ENCODE data around the gene SERTAD3. TPM values are rescaled to one million over a fixed set of nuclear protein-coding genes. Genes with fewer than 3 reads are reported as not detected.

Gene SERTAD3
- total RNA-seq, 1 donor from 2014 or later, result 25.8 TPM

GRCh38 chr19:40425450-40426287, 18.5 kb downstream of the SERTAD3 start, which contains the start of gene SERTAD1:
Gene SERTAD1, minus strand, starts transcription at chr19:40425992. Its CDS starts 2,446 bp downstream, at chr19:40423546.
- TF ChIP-seq CTCF (conservative IDR thresholded peaks at IDR 0.05), result peak; percentile 92
- H3K9me3 Mint-ChIP-seq, result no peaks in the 10 kb centered on the region
- peak within 1 kb of the TSS; percentile 96 for H3K4me3 Mint-ChIP-seq
- peak; percentile 99 for DNase-seq (ENCODE audit: low read depth, low spot score)
- H3K4me1 Mint-ChIP-seq, result peaks cover 29% of the 10 kb centered on the region
- peak within 1 kb of the TSS; percentile 97 for H3K27ac Mint-ChIP-seq (ENCODE audit: unreplicated experiment)
- H3K27me3 Mint-ChIP-seq (ENCODE audit: low read depth), result no peaks in the 10 kb centered on the region
- H3K36me3 Mint-ChIP-seq (ENCODE audit: low read depth), result no peaks in the 10 kb centered on the region

GRCh38 chr19:40424637-40425449, 19.3 kb downstream of the SERTAD3 start:
- H3K4me1 Mint-ChIP-seq, result peaks cover 32% of the 10 kb centered on the region
- no peak for DNase-seq (ENCODE audit: low read depth, low spot score)
- no peak for TF ChIP-seq CTCF (conservative IDR thresholded peaks at IDR 0.05)
- no peaks in the 10 kb centered on the region for H3K36me3 Mint-ChIP-seq (ENCODE audit: low read depth)
- H3K27me3 Mint-ChIP-seq (ENCODE audit: low read depth), result no peaks in the 10 kb centered on the region
- H3K4me3 Mint-ChIP-seq, result peak overlapping the region; percentile 96
- no peaks in the 10 kb centered on the region for H3K9me3 Mint-ChIP-seq
- peak overlapping the region; percentile 97 for H3K27ac Mint-ChIP-seq (ENCODE audit: unreplicated experiment)

- no peak overlapping the region for H3K27ac Mint-ChIP-seq (ENCODE audit: unreplicated experiment)
- no peak overlapping the region for H3K4me3 Mint-ChIP-seq
- H3K4me1 Mint-ChIP-seq, result peaks cover 36% of the 10 kb centered on the region
These were observed 20.2 kb downstream of the SERTAD3 start for GRCh38 chr19:40423938-40424337.

GRCh38 chr19:40422748-40423566, 21.2 kb downstream of the SERTAD3 start:
- no peaks in the 10 kb centered on the region for H3K9me3 Mint-ChIP-seq
- no peaks in the 10 kb centered on the region for H3K27me3 Mint-ChIP-seq (ENCODE audit: low read depth)
- TF ChIP-seq CTCF (conservative IDR thresholded peaks at IDR 0.05), result no peak
- no peak overlapping the region for H3K27ac Mint-ChIP-seq (ENCODE audit: unreplicated experiment)
- peak overlapping the region; percentile 36 for H3K4me3 Mint-ChIP-seq
- H3K36me3 Mint-ChIP-seq (ENCODE audit: low read depth), result no peaks in the 10 kb centered on the region
- no peak for DNase-seq (ENCODE audit: low read depth, low spot score)
- peaks cover 36% of the 10 kb centered on the region for H3K4me1 Mint-ChIP-seq

More at GRCh38 chr19:40423938-40424337, 20.2 kb downstream of the SERTAD3 start:
- DNase-seq (ENCODE audit: low read depth, low spot score), result no peak
- Mint-ChIP-seq H3K9me3 (no peaks in the 10 kb centered on the region), H3K27me3 (ENCODE audit: low read depth) (no peaks in the 10 kb centered on the region), H3K36me3 (ENCODE audit: low read depth) (no peaks in the 10 kb centered on the region)
- no peak for TF ChIP-seq CTCF (conservative IDR thresholded peaks at IDR 0.05)

Measured in neural crest cell (in vitro differentiated cells).